Esophagus muscularis mucosa (tissue), 4 donors: ENCODE measurements around the gene ZNF598.

Source experiments
- CTCF ChIP-seq, 3 experiments: fragments of 200-600 bp in 2 of 3; fragments of 450-650 bp in 1 of 3; sonication (generic) in 2 of 3; IDR thresholded peaks; one replicate each; pipeline ENCODE4 v1.5.1; 2017 to 2019; ENCODE audit warnings: antibody characterized with exemption in 3 of 3, mild to moderate bottlenecking in 2 of 3, moderate library complexity in 1 of 3
- EP300 ChIP-seq: sonication (generic); formaldehyde crosslinking; IDR thresholded peaks from one replicate; pipeline ENCODE4 v1.6.1; 2017; ENCODE audit warnings: antibody characterized with exemption
- POLR2A ChIP-seq: fragments of 450-650 bp; IDR thresholded peaks from one replicate; pipeline ENCODE4 v1.6.1; 2017; ENCODE audit warnings: antibody characterized with exemption, moderate library complexity, mild to moderate bottlenecking, low read depth

GRCh38 chr16:2015947-2016208 is 6.3 kb upstream of the ZNF598 start:
- TF ChIP-seq EP300 (no peak), CTCF (IDR thresholded peaks at IDR 0.05) (no peak), POLR2A (no peak)
